GM08714 (cell line): Measurements from ENCODE around the gene FAM120A.

Source experiments
- H3K4me3 ChIP-seq: fragments of 200-500 bp; sonication (Bioruptor generic); 2 replicates; pipeline ENCODE4 v1.5.1; 2014; ENCODE audit warnings: mild to moderate bottlenecking, low read length, inconsistent platforms
- ZNF274 ChIP-seq: IDR thresholded peaks from 2 replicates; pipeline ENCODE4 v1.6.1; 2012; ENCODE audit warnings: mild to moderate bottlenecking, low read depth, low read length

FAM120A gene

DNA sequence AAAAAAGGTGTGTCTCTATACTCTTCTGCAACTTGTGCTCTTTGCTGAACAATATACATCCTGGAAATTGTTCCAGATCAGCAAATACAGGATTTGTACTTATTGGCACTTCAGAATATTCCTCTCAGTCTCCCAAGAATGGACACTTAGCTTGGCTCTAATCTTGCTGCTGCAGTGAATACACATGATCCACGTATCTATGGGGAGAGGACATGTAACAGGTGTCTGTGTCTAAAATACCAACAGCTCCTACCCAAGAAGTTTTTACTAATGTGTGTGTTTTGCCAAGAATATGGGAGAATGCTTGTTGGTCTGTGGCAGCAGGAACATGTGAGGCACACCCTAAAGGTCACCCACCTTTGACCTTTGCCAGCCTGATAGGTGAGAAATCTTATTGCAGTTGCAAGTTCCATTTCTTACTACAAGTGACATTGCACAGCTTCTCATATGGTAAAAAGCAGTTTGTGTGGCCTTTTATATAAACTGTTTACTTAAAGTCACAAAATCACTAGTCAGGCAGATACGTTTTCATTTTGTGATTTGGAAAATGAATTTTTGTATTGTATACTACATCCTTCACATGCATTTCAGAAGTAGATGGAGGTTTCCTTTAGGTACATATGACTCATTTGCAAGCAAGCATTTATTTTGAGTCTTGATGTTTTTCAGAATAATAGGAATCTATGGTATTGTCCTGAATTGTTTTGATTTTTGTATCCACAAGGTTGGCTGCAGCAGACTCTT lies 160.7 kb downstream of the FAM120A start:
- no peak for TF ChIP-seq ZNF274
- H3K4me3 ChIP-seq = no peak overlapping the region

DNA sequence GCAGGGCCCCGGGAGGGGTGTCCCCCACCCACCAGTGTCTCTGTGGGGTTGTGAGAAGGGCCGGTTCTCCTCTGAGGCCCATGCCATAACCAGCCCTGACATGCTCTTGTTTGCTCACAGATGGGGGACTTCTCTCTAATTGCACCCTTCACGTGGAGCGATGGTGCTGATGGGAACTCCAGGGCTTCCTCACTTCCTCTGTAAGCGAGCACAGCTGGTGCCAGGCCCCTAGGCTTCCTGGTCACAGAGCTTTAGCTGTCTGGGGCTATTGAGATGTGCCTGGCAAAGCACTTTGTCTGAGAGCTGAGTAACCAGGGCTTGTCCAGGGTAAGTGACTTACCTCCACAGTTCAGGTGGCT lies 161.3 kb downstream of the FAM120A start:
- H3K4me3 ChIP-seq = no peak overlapping the region
- no peak for TF ChIP-seq ZNF274

DNA sequence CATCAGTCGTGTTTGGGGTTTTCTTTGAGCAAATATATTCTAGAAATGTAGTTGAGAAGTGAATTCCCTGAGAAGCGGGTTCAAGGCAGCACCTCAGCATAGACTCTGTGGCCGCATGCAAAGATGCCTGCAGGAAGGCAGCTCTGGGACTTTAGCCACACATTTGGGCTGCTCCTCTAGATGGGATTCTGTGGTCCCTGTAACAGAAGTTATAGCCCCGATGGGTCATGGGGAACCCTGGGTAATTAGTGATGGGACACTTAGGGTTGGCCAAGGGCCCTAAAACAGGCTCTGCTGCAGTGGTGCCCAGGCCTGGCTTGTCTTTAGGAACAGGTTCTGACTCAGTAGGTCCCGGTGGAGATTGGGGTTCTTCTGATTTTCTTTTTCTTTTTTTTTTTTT lies 161.7 kb downstream of the FAM120A start:
- no peak for TF ChIP-seq ZNF274
- H3K4me3 ChIP-seq = no peak overlapping the region

DNA sequence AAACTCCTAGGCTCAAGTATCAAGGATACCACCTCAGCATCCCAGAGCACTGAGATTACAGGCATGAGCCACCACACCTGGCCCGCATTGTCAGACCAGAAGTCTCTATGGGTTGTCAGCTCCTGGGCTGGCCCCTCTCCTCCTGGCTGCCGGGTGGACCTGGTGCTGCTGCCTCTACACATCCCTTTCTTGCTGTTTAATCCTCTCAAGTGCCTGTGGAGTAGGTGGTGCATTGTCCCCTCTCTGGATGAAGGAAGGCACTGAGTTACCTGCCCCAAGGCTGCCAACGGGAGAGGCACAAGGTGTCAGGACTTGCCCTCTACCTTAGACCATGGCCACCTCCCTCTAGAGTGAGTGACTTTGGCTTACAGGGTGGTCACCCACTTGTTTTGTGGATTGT lies 162.3 kb downstream of the FAM120A start:
- no peak overlapping the region for H3K4me3 ChIP-seq
- TF ChIP-seq ZNF274 = no peak

DNA sequence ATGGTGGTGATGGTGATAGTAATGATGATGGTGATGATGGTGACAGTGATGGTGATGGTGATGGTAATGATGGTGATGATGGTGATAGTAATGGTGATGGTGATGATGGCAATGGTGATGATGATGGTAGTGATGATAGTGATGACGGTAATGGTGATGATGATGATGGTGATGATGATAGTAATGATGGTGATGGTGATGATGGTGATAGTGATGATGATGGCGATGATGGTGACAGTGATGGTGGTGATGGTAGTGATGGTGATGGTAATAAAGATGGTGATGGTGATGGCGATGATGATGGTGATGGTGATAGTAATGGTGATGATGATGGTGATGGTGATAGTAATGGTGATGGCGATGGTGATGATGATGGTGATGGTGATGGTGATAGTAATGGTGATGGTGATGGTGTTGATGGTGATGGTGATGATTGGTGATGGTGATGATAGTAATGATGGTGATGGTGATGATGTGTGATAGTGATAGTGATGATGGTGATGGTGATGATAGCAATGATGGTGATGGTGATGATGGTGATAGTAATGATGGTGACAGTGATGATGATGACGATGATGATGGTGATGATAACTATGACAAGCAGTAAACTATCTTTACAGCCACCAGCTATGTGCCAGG lies 163.5 kb downstream of the FAM120A start:
- no peak overlapping the region for H3K4me3 ChIP-seq
- no peak for TF ChIP-seq ZNF274
